Ishikawa (cell line): Measurements from ENCODE around the gene KCNA5.

ENCODE experiments used
- CEBPB ChIP-seq: IDR thresholded peaks from 2 replicates; pipeline ENCODE4 v1.6.1; 2012
- CREB1 ChIP-seq: IDR thresholded peaks from 2 replicates; pipeline ENCODE4 v1.6.1; 2012; ENCODE audit warnings: low read depth
- EGR1 ChIP-seq: IDR thresholded peaks from 2 replicates; pipeline ENCODE4 v1.6.1; 2012
- EP300 ChIP-seq: IDR thresholded peaks from 2 replicates; pipeline ENCODE4 v1.6.1; 2012; ENCODE audit warnings: borderline replicate concordance
- FOXM1 ChIP-seq: IDR thresholded peaks from 2 replicates; pipeline ENCODE4 v1.6.1; 2012; ENCODE audit warnings: low read depth, borderline replicate concordance
- MAX ChIP-seq: IDR thresholded peaks from 2 replicates; pipeline ENCODE4 v1.6.1; 2012
- NFIC ChIP-seq: IDR thresholded peaks from 2 replicates; pipeline ENCODE4 v1.6.1; 2012
- RAD21 ChIP-seq: IDR thresholded peaks from 2 replicates; pipeline ENCODE4 v1.6.1; 2012; ENCODE audit warnings: low read depth
- TAF1 ChIP-seq: IDR thresholded peaks from 2 replicates; pipeline ENCODE4 v1.6.1; 2012; ENCODE audit warnings: low read depth, mild to moderate bottlenecking
- TCF12 ChIP-seq: IDR thresholded peaks from 2 replicates; pipeline ENCODE4 v1.6.1; 2012; ENCODE audit warnings: low read depth
- TEAD4 ChIP-seq: IDR thresholded peaks from 2 replicates; pipeline ENCODE4 v1.6.1; 2012
- USF1 ChIP-seq: IDR thresholded peaks from 2 replicates; pipeline ENCODE4 v1.6.1; 2012
- YY1 ChIP-seq: IDR thresholded peaks from 2 replicates; pipeline ENCODE4 v1.6.1; 2012; ENCODE audit warnings: low read depth
- ZBTB7A ChIP-seq: IDR thresholded peaks from 2 replicates; pipeline ENCODE4 v1.6.1; 2012; ENCODE audit warnings: low read depth
- TF ChIP-seq, protein P1 (sequence below): IDR thresholded peaks from 2 replicates; pipeline ENCODE4 v1.6.1; 2012; ENCODE audit warnings: low read depth, mild to moderate bottlenecking

The KCNA5 gene

DNA sequence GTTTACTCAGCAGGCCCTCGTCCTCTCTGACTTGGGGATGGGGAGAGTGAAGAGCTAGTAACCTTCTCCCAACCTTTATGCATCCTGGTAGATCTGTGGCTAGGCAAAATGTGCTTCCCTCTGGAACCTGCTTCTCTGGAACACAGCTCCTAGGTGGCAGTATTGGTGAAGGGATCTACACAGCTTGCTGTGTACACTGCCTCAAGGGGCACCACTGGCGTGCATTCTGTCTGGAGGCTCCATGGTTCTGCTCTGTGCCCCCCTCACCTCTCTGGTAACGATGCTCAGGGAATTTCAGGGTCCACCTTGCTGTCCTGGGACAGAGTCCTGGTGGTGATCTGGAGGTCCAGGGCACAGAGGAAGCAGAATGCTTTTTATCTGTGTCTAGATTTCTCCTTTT lies 43.5 kb upstream of the KCNA5 start:
- TF ChIP-seq MAX (no peak), EGR1 (no peak), TCF12 (no peak), TEAD4 (no peak), RAD21 (no peak; the same call in 1 of the 2 replicates), FOXM1 (no peak), CEBPB (no peak), TAF1 (no peak), ZBTB7A (no peak), CREB1 (no peak), EP300 (no peak), USF1 (no peak), YY1 (no peak), NFIC (no peak)
- TF ChIP-seq, protein P1, sequence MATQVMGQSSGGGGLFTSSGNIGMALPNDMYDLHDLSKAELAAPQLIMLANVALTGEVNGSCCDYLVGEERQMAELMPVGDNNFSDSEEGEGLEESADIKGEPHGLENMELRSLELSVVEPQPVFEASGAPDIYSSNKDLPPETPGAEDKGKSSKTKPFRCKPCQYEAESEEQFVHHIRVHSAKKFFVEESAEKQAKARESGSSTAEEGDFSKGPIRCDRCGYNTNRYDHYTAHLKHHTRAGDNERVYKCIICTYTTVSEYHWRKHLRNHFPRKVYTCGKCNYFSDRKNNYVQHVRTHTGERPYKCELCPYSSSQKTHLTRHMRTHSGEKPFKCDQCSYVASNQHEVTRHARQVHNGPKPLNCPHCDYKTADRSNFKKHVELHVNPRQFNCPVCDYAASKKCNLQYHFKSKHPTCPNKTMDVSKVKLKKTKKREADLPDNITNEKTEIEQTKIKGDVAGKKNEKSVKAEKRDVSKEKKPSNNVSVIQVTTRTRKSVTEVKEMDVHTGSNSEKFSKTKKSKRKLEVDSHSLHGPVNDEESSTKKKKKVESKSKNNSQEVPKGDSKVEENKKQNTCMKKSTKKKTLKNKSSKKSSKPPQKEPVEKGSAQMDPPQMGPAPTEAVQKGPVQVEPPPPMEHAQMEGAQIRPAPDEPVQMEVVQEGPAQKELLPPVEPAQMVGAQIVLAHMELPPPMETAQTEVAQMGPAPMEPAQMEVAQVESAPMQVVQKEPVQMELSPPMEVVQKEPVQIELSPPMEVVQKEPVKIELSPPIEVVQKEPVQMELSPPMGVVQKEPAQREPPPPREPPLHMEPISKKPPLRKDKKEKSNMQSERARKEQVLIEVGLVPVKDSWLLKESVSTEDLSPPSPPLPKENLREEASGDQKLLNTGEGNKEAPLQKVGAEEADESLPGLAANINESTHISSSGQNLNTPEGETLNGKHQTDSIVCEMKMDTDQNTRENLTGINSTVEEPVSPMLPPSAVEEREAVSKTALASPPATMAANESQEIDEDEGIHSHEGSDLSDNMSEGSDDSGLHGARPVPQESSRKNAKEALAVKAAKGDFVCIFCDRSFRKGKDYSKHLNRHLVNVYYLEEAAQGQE, result no peak

DNA sequence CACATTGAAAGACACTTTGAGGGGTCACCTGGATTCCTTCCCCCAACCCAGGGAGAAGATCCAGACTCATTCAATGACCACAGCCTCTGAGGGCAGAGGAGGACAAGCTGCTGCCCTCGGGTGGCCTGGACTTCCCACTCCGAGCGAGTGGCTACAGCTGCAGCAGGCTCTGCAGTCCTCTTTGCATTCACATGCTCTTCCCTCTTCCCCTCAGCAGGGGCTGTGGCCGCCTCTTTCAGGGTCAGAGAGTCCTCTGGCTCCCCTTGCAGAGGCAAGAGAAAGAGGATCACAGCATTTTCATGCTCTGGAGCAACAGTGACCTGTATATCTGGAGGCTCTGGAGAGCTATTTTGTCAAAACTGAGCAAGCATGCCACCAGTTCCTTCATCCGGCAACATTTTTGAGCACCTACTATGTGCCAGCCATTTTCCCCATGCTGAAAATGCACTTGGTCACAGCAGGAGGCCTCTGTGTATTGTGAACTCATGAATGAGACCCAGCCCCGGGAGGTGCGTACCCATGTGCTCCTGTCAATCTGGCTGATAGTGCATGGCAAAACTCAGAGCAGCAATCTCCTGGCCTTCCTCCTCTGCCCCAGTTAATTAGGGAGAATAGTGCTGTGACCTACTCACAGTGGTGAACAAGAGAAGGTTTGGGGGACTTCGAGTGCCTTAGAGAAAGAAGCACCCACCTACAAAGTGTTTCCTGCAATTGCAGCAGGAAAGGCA lies 42.9 kb upstream of the KCNA5 start:
- TF ChIP-seq ZBTB7A (no peak), TAF1 (no peak), EGR1 (no peak), NFIC (no peak), FOXM1 (no peak), MAX (no peak), USF1 (no peak), CEBPB (no peak), CREB1 (no peak), YY1 (no peak), EP300 (no peak), TEAD4 (no peak), RAD21 (no peak), TCF12 (no peak)
- TF ChIP-seq, protein P1, result no peak

- TF ChIP-seq FOXM1, result no peak
- TF ChIP-seq RAD21, result peak; percentile 94
- TF ChIP-seq ZBTB7A, result no peak
- TF ChIP-seq TEAD4, result no peak
Measured at GRCh38 chr12:5003025-5003666, 40.5 kb upstream of the KCNA5 start.

- no peak for TF ChIP-seq EP300
- no peak for TF ChIP-seq TCF12
- TF ChIP-seq TAF1, result no peak
- no peak for TF ChIP-seq NFIC
- TF ChIP-seq USF1, result no peak
- no peak for TF ChIP-seq CREB1
- TF ChIP-seq TEAD4, result no peak
- no peak for TF ChIP-seq CEBPB
- TF ChIP-seq, protein P1, result no peak
- TF ChIP-seq ZBTB7A, result no peak
- TF ChIP-seq MAX, result no peak
- TF ChIP-seq EGR1, result no peak
- no peak for TF ChIP-seq FOXM1
- no peak for TF ChIP-seq RAD21
- TF ChIP-seq YY1, result no peak
Measured at GRCh38 chr12:5008661-5009060, 35.0 kb upstream of the KCNA5 start.
